ENCODE results near the gene RNPC3. TPM values are rescaled to one million over a fixed set of nuclear protein-coding genes. Genes with fewer than 3 reads are reported as not detected.
A peak's percentile ranks its signal among the peaks of the same experiment; 100 is the strongest.

RNPC3 gene, protein sequence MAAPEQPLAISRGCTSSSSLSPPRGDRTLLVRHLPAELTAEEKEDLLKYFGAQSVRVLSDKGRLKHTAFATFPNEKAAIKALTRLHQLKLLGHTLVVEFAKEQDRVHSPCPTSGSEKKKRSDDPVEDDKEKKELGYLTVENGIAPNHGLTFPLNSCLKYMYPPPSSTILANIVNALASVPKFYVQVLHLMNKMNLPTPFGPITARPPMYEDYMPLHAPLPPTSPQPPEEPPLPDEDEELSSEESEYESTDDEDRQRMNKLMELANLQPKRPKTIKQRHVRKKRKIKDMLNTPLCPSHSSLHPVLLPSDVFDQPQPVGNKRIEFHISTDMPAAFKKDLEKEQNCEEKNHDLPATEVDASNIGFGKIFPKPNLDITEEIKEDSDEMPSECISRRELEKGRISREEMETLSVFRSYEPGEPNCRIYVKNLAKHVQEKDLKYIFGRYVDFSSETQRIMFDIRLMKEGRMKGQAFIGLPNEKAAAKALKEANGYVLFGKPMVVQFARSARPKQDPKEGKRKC
- 17.7 TPM for polyA plus RNA-seq (2012; ENCODE audit: low read depth, missing spikeins)

DNA sequence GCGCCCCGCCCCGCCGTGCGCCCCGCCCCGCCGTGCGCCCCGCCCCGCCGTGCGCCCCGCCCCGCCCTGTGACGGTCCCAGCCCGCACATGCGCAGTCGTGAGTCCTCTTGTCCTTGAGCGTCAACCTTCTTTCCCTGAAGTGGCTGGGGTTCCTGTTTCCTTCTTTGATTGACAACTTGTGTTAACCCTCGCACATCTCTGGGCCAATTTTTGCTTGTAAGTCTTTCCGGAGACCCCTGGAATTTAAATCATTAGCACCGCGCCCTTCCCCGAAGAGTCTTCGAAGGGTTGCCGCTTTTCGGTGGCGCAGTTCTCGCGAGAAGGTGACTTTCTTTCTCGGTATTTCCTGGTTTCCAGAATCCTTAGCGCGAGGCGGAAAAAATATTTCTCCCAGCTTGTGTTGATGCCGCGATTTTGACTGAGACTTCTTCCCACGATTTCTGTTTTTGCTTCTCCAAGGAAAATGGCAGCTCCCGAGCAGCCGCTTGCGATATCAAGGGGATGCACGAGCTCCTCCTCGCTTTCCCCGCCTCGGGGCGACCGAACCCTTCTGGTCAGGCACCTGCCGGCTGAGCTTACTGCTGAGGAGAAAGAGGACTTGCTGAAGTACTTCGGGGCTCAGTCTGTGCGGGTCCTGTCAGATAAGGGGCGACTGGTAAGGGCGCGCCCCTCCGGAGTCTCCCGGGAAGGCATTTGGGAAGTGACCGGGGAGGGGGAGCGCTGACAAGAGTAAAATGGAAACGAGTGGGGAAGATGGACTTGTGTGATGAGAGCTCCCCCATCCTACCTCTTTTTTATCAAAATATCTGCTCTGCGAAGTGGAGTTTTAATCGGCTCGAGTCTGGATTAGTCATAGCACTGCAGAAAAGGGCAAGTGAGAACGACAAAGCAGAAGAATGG lies at the start of gene RNPC3:
TSS of gene RNPC3 (plus strand) at position 93 of the 901 bp plus-strand sequence. CDS start at position 465, 372 bp downstream.
- 0 out of 2 replicates have a peak, but pooled peaks have one; percentile 63 for TF ChIP-seq POLR2A (IDR thresholded peaks at IDR 0.05; ENCODE audit: low read depth, low read length)
- TF ChIP-seq TAF1 (IDR thresholded peaks at IDR 0.05; ENCODE audit: low read depth, low read length) = peak; percentile 55
- TF ChIP-seq POU2F2 (IDR thresholded peaks at IDR 0.05; ENCODE audit: low read depth, low read length) = no peak
- TF ChIP-seq PAX5 (IDR thresholded peaks at IDR 0.05; ENCODE audit: insufficient read depth, low read length, severe bottlenecking) = no peak
- TF ChIP-seq SPI1 (IDR thresholded peaks at IDR 0.05; ENCODE audit: low read depth, low read length) = peak; percentile 32; the same call in 1 of the 2 replicates
- peak; percentile 63; the same call in 1 of the 2 replicates for TF ChIP-seq POLR2AphosphoS5 (IDR thresholded peaks at IDR 0.05; ENCODE audit: low read depth, low read length)
- FAIRE-seq (peak; percentile 86), DNase-seq (ENCODE audit: insufficient read length, low spot score) (peak; percentile 32)

DNA sequence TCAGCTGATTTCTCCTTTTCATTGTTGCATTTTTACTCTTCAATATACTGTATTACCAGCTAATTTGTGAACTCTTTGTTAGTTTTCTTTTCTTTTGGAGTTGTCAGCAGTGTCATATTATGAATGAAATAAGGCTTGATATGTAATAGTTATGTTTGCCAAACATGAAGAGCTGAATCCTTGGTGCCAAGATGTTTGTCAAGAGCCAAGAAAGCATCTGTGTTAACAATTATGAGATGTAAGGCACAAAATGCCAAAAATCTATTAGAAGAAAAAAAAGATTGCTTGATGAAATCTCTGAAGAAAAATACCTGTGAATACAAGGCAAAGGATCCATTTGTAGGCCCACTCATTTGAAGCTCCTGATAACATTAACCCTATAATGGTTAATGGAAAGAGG lies 48.4 kb upstream of the RNPC3 start:
- FAIRE-seq (no peak), DNase-seq (ENCODE audit: insufficient read length, low spot score) (no peak)
- TF ChIP-seq POU2F2 (IDR thresholded peaks at IDR 0.05; ENCODE audit: low read depth, low read length) (no peak), PAX5 (IDR thresholded peaks at IDR 0.05; ENCODE audit: insufficient read depth, low read length, severe bottlenecking) (no peak), POLR2A (IDR thresholded peaks at IDR 0.05; ENCODE audit: low read depth, low read length) (no peak), POLR2AphosphoS5 (IDR thresholded peaks at IDR 0.05; ENCODE audit: low read depth, low read length) (no peak), SPI1 (IDR thresholded peaks at IDR 0.05; ENCODE audit: low read depth, low read length) (no peak), TAF1 (IDR thresholded peaks at IDR 0.05; ENCODE audit: low read depth, low read length) (no peak)

DNA sequence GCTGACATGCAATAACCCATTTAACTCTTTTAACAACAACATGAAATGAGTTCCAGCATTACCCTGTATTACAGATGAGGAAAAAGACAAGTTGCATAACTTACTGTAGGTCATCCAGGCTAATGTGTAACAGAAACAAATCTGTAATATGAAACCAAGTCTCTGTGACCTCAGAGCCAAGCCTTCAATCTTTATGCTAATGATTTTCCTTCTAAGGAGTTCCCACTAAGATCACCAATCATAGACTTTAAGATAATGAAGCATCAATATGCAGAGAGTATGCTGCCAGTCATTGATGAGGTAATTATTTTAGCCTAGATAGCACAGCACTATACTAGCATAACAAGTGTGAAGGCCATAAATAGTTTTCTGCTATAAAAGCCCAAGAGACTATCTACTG lies 35.6 kb upstream of the RNPC3 start:
- DNase-seq (ENCODE audit: insufficient read length, low spot score) = no peak
- FAIRE-seq = no peak
- TF ChIP-seq SPI1 (IDR thresholded peaks at IDR 0.05; ENCODE audit: low read depth, low read length) = no peak
- TF ChIP-seq POLR2AphosphoS5 (IDR thresholded peaks at IDR 0.05; ENCODE audit: low read depth, low read length) = no peak
- no peak for TF ChIP-seq PAX5 (IDR thresholded peaks at IDR 0.05; ENCODE audit: insufficient read depth, low read length, severe bottlenecking)
- TF ChIP-seq POU2F2 (IDR thresholded peaks at IDR 0.05; ENCODE audit: low read depth, low read length) = no peak
- no peak for TF ChIP-seq TAF1 (IDR thresholded peaks at IDR 0.05; ENCODE audit: low read depth, low read length)
- no peak for TF ChIP-seq POLR2A (IDR thresholded peaks at IDR 0.05; ENCODE audit: low read depth, low read length)

DNA sequence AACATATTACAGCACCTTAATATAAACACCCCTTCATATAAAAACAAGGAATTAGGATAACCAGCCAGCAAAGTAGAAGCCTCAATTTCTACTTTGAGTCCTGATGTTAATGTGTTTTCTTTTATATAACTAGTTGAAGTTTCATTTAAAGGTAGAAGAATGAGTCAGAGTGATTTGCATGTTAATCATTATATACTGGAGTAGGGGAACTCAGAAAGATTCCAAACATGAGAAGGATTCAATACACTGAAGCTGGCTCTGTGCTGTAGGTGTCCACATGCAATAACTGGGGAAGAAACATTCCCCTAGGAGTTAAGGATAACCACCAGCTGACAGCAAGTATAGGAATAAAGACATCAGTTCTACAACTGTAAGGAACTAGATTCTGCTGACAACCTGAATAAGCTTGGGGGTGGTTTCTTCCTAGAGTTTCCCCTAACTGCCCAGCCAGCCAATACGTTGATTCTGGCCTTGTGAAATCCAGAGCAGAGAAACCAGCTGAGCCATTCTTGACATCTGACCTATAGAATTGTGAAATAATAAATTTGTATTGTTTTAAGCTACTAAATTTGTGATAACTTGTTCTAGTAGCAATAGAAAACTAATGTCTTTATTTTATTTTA lies 33.4 kb upstream of the RNPC3 start:
- TF ChIP-seq POLR2AphosphoS5 (IDR thresholded peaks at IDR 0.05; ENCODE audit: low read depth, low read length) = no peak
- TF ChIP-seq PAX5 (IDR thresholded peaks at IDR 0.05; ENCODE audit: insufficient read depth, low read length, severe bottlenecking) = no peak
- no peak for TF ChIP-seq SPI1 (IDR thresholded peaks at IDR 0.05; ENCODE audit: low read depth, low read length)
- no peak for TF ChIP-seq POU2F2 (IDR thresholded peaks at IDR 0.05; ENCODE audit: low read depth, low read length)
- no peak for TF ChIP-seq TAF1 (IDR thresholded peaks at IDR 0.05; ENCODE audit: low read depth, low read length)
- TF ChIP-seq POLR2A (IDR thresholded peaks at IDR 0.05; ENCODE audit: low read depth, low read length) = no peak
- DNase-seq (ENCODE audit: insufficient read length, low spot score) = no peak
- FAIRE-seq = no peak

DNA sequence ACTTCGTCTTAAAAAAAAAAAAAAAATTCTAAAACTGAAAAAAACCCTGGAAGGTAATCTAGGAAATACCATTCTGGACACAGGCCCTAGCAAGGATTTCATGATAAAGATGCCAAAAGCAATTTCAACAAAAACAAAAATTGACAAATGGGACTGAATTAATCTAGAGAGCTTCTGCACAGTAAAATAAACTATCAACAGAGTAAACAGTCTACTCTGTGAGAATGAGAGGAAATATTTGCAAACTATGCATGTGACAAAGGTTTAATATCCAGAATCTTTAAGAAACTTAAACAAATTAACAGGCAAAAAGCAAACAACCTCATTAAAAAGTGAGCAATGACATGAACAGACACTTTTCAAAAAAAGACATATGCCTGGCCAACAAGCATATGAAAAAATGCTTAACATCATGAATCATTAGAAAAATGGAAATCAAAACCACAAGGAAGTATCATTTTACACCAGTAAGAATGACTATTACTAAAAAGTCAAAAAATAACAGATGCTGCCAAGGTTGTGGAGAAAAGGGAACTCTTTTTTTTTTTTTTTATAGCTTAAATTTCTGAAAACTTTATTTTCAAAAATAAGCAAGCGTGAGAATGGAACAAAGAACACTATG lies 29.4 kb upstream of the RNPC3 start:
- FAIRE-seq (no peak), DNase-seq (ENCODE audit: insufficient read length, low spot score) (no peak)
- TF ChIP-seq TAF1 (IDR thresholded peaks at IDR 0.05; ENCODE audit: low read depth, low read length) (no peak), POLR2AphosphoS5 (IDR thresholded peaks at IDR 0.05; ENCODE audit: low read depth, low read length) (no peak), POLR2A (IDR thresholded peaks at IDR 0.05; ENCODE audit: low read depth, low read length) (no peak), SPI1 (IDR thresholded peaks at IDR 0.05; ENCODE audit: low read depth, low read length) (no peak), POU2F2 (IDR thresholded peaks at IDR 0.05; ENCODE audit: low read depth, low read length) (no peak), PAX5 (IDR thresholded peaks at IDR 0.05; ENCODE audit: insufficient read depth, low read length, severe bottlenecking) (no peak)

DNA sequence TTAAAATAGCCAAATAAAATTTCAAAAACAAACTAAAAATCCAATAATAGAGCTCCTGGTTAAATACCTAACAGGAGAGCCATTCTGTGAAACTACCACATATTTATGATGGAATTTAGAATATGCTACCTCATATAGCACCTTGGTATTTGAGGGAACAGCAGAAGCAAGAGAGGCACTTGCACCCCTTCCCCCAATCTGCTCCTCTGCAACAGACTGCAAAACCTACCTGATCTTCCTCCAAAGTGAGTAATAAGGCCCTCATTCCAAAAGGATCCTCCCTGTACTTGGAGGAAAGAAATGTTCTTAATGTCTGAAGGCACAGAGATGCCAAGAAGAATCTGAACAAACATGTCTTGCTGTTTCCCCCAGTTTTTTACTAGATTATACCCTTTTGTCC lies 28.1 kb upstream of the RNPC3 start:
- no peak for TF ChIP-seq SPI1 (IDR thresholded peaks at IDR 0.05; ENCODE audit: low read depth, low read length)
- no peak for TF ChIP-seq PAX5 (IDR thresholded peaks at IDR 0.05; ENCODE audit: insufficient read depth, low read length, severe bottlenecking)
- no peak for TF ChIP-seq POLR2AphosphoS5 (IDR thresholded peaks at IDR 0.05; ENCODE audit: low read depth, low read length)
- no peak for TF ChIP-seq TAF1 (IDR thresholded peaks at IDR 0.05; ENCODE audit: low read depth, low read length)
- FAIRE-seq (no peak), DNase-seq (ENCODE audit: insufficient read length, low spot score) (no peak)

DNA sequence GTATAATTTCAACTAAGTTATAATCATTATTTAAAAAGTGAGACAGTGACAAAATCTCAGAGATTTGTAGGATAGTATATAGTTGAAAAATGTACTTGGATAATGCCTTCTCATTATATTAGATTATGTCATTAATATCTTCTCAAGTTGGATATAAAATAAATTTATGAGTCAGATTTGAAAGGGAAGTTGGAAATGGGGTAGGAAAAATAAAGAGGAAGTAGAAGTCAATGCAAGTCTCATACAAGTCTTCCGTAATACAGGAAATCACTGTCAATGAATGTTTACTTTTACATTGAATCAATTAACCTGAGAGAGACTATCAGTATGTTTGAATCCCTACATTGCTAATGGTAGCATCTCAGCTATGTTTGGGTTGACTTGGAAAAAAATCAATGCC lies 16.2 kb upstream of the RNPC3 start:
- FAIRE-seq = no peak
- TF ChIP-seq SPI1 (IDR thresholded peaks at IDR 0.05; ENCODE audit: low read depth, low read length) = no peak
- TF ChIP-seq PAX5 (IDR thresholded peaks at IDR 0.05; ENCODE audit: insufficient read depth, low read length, severe bottlenecking) = no peak
- no peak for TF ChIP-seq POLR2AphosphoS5 (IDR thresholded peaks at IDR 0.05; ENCODE audit: low read depth, low read length)
- TF ChIP-seq POU2F2 (IDR thresholded peaks at IDR 0.05; ENCODE audit: low read depth, low read length) = no peak
- no peak for TF ChIP-seq TAF1 (IDR thresholded peaks at IDR 0.05; ENCODE audit: low read depth, low read length)
- no peak for TF ChIP-seq POLR2A (IDR thresholded peaks at IDR 0.05; ENCODE audit: low read depth, low read length)
- no peak for DNase-seq (ENCODE audit: insufficient read length, low spot score)

DNA sequence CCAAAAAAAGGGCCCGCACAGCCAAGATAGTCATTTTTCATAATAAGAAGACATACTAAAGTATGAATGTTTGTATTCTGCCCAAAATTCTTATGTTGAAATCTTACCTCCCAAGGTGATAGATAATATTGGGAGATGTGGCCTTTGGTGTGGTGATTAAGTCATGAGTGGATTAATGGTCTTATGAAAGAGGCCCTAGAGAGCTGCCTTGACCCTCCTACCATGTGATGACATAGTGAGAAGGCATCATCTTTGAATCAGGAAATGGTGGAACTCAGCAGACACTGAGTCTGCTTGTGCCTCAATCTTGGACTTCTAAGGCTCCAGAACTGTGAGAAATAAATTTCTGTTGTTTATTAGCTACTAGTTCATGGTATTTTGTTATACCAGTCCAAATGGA lies 11.8 kb upstream of the RNPC3 start:
- no peak for TF ChIP-seq POLR2AphosphoS5 (IDR thresholded peaks at IDR 0.05; ENCODE audit: low read depth, low read length)
- TF ChIP-seq POLR2A (IDR thresholded peaks at IDR 0.05; ENCODE audit: low read depth, low read length) = no peak
- TF ChIP-seq SPI1 (IDR thresholded peaks at IDR 0.05; ENCODE audit: low read depth, low read length) = no peak
- TF ChIP-seq PAX5 (IDR thresholded peaks at IDR 0.05; ENCODE audit: insufficient read depth, low read length, severe bottlenecking) = no peak
- TF ChIP-seq TAF1 (IDR thresholded peaks at IDR 0.05; ENCODE audit: low read depth, low read length) = no peak
- no peak for TF ChIP-seq POU2F2 (IDR thresholded peaks at IDR 0.05; ENCODE audit: low read depth, low read length)
- peak; percentile 38 for FAIRE-seq
- no peak for DNase-seq (ENCODE audit: insufficient read length, low spot score)

Data from GM12891 (cell line).